GM23338 (cell line): Measurements from ENCODE around the gene FOXN4. TPM values are rescaled to one million over a fixed set of nuclear protein-coding genes. Genes with fewer than 3 reads are reported as not detected.

Experiments
- ATAC-seq: fragments of 200-7000 bp; cut with Tn5 transposase; 3 replicates; pipeline ENCODE4 v1.9.1; 2020
- DNase-seq: peaks from one replicate; pipeline ENCODE4 v3.0.0-alpha.2; 2015; ENCODE audit warnings: low spot score
- H2AFZ ChIP-seq: fragments of 200-600 bp; sonication (generic); 2 replicates; pipeline ENCODE4 v1.8.0; 2016; ENCODE audit warnings: antibody characterized with exemption, mild to moderate bottlenecking, moderate library complexity
- H3F3A ChIP-seq: fragments of 200-600 bp; sonication (generic); replicated peaks from 2 replicates; pipeline ENCODE4 v1.8.0; 2017; ENCODE audit warnings: antibody characterized with exemption, mixed run types, low read depth
- H3K27ac ChIP-seq: fragments of 200-600 bp; sonication (generic); 2 replicates; pipeline ENCODE4 v1.6.1; 2016; ENCODE audit warnings: low read depth
- H3K27me3 ChIP-seq: fragments of 200-600 bp; sonication (generic); 2 replicates; pipeline ENCODE4 v1.8.0; 2016; ENCODE audit warnings: mild to moderate bottlenecking, mixed run types, moderate library complexity; ENCODE audit not compliant: insufficient read depth
- H3K36me3 ChIP-seq: fragments of 200-600 bp; sonication (generic); 2 replicates; pipeline ENCODE4 v1.8.0; 2016; ENCODE audit warnings: mild to moderate bottlenecking; ENCODE audit not compliant: insufficient read depth
- H3K4me1 ChIP-seq: fragments of 200-600 bp; sonication (generic); 2 replicates; pipeline ENCODE4 v1.8.0; 2016; ENCODE audit warnings: mild to moderate bottlenecking, moderate library complexity; ENCODE audit not compliant: insufficient read depth
- H3K4me2 ChIP-seq: fragments of 200-600 bp; sonication (generic); 2 replicates; pipeline ENCODE4 v1.7.1; 2017; ENCODE audit warnings: mixed run types
- H3K4me3 ChIP-seq: fragments of 200-600 bp; sonication (generic); 2 replicates; pipeline ENCODE4 v1.6.1; 2016; ENCODE audit warnings: mixed run types
- H3K79me2 ChIP-seq: fragments of 200-600 bp; sonication (generic); replicated peaks from 2 replicates; pipeline ENCODE4 v1.8.0; 2017; ENCODE audit warnings: mild to moderate bottlenecking; ENCODE audit not compliant: insufficient read depth
- H3K9me2 ChIP-seq: fragments of 200-600 bp; sonication (generic); 2 replicates; pipeline ENCODE4 v1.8.0; 2017; ENCODE audit not compliant: insufficient read depth
- H4K20me1 ChIP-seq: fragments of 200-600 bp; sonication (generic); replicated peaks from 2 replicates; pipeline ENCODE4 v1.8.0; 2017; ENCODE audit warnings: mild to moderate bottlenecking; ENCODE audit not compliant: insufficient read depth
- H3K27ac Mint-ChIP-seq: 2 replicates; pipeline ENCODE4 v1.8.0; 2020; ENCODE audit warnings: inconsistent platforms, mild to moderate bottlenecking, moderate library complexity, mixed read lengths
- H3K27me3 Mint-ChIP-seq: 3 replicates; pipeline ENCODE4 v1.8.0; 2022; ENCODE audit warnings: low read depth, mild to moderate bottlenecking, moderate library complexity, mixed read lengths, inconsistent platforms; ENCODE audit not compliant: insufficient read depth, poor library complexity
- H3K36me3 Mint-ChIP-seq: 3 replicates; pipeline ENCODE4 v1.8.0; 2021; ENCODE audit warnings: low read depth, mild to moderate bottlenecking, inconsistent platforms, moderate library complexity, mixed read lengths
- H3K4me1 Mint-ChIP-seq: 3 replicates; pipeline ENCODE4 v1.8.0; 2020; ENCODE audit warnings: mild to moderate bottlenecking, inconsistent platforms, mixed read lengths
- H3K4me3 Mint-ChIP-seq: 3 replicates; pipeline ENCODE4 v1.8.0; 2021; ENCODE audit warnings: moderate library complexity, mild to moderate bottlenecking, inconsistent platforms, mixed read lengths
- H3K9me3 Mint-ChIP-seq: 3 replicates; pipeline ENCODE4 v1.8.0; 2020; ENCODE audit warnings: moderate library complexity, mild to moderate bottlenecking, inconsistent platforms, mixed read lengths
- CREB1 ChIP-seq: fragments of 250-450 bp; sonication (Bioruptor Pico); IDR thresholded peaks from 2 replicates; pipeline ENCODE4 v1.5.0; 2020; ENCODE audit warnings: low read depth, mild to moderate bottlenecking, moderate library complexity
- EZH2 ChIP-seq: fragments of 200-600 bp; sonication (generic); IDR thresholded peaks from one replicate; pipeline ENCODE4 v1.8.0; 2017; ENCODE audit warnings: antibody characterized with exemption, mild to moderate bottlenecking, low read depth; ENCODE audit not compliant: unreplicated experiment
- EZH2phosphoT487 ChIP-seq: fragments of 200-600 bp; sonication (generic); IDR thresholded peaks from one replicate; pipeline ENCODE4 v1.8.1; 2018; ENCODE audit warnings: antibody characterized with exemption; ENCODE audit not compliant: unreplicated experiment
- JUNB ChIP-seq: IDR thresholded peaks from one replicate; pipeline ENCODE4 v1.6.1; 2016; ENCODE audit warnings: antibody characterized with exemption; ENCODE audit not compliant: unreplicated experiment
- NANOG ChIP-seq: IDR thresholded peaks from 2 replicates; pipeline ENCODE4 v1.6.1; 2016; ENCODE audit warnings: antibody characterized with exemption, borderline replicate concordance
- POLR2AphosphoS5 ChIP-seq: IDR thresholded peaks from 2 replicates; pipeline ENCODE4 v1.6.1; 2016; ENCODE audit warnings: antibody characterized with exemption, low read depth
- ZNF114 ChIP-seq: fragments of 250-450 bp; sonication (Bioruptor Pico); IDR thresholded peaks from 2 replicates; pipeline ENCODE4 v1.5.0; 2020; ENCODE audit warnings: mild to moderate bottlenecking, moderate library complexity
- ZNF331 ChIP-seq: fragments of 250-450 bp; sonication (Bioruptor Pico); IDR thresholded peaks from 2 replicates; pipeline ENCODE4 v1.5.0; 2020; ENCODE audit warnings: low read depth, mild to moderate bottlenecking, moderate library complexity
- polyA plus RNA-seq: library from polyadenylated mRNA; unstranded; fragments of >200 nt; fragmentation: Nextera tagmentation; extraction: Ambion mirVana; gene quantifications from 2 replicates; pipeline ENCODE4 v1.2.1, GENCODE V29; 2016
- total RNA-seq: library from RNA; depleted of rRNA; stranded (reverse); fragments of >200 nt; shearing (Covaris generic); gene quantifications from 2 replicates; pipeline ENCODE4 v1.2.3, GENCODE V29; 2014
- TF ChIP-seq, protein P1 (sequence below): IDR thresholded peaks from 2 replicates; pipeline ENCODE4 v1.6.1; 2016; ENCODE audit warnings: antibody characterized with exemption

Gene FOXN4
- total and polyA plus RNA-seq, 2 experiments from 2014 or later: 0.35 to 0.47 TPM

DNA sequence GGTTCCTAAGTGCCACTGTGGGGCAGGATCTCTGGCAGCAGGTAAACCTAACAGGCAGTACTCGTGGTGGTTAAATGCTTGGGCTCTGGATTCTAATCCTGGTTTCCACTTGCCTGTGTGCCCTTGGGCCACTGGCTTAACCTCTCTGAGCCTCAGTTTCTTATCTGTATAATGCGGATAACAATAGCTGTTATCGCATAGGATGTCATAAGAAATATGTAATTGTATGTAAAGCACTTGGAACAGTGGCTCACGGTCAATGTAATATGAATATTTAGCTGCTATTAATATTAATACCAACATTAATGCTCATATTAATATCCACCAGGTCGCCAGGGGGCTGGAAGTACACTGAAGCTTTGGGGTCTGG lies 16.8 kb downstream of the FOXN4 start:
- H3F3A ChIP-seq: no peaks in the 10 kb centered on the region
- H3K4me2 ChIP-seq: peak overlapping the region; percentile 24; the same call in 1 of the 2 replicates
- Mint-ChIP-seq H3K4me1 (peaks cover 13% of the 10 kb centered on the region), H3K27ac (no peak overlapping the region), H3K9me3 (no peaks in the 10 kb centered on the region), H3K27me3 (peaks cover 10% of the 10 kb centered on the region), H3K36me3 (no peaks in the 10 kb centered on the region), H3K4me3 (peak overlapping the region; percentile 49; the same call in 2 of the 3 replicates)
- no peaks in the 10 kb centered on the region for H3K79me2 ChIP-seq
- H4K20me1 ChIP-seq: no peaks in the 10 kb centered on the region
- H2AFZ ChIP-seq: no peak overlapping the region; the same call in 1 of the 2 replicates
- no peak overlapping the region for H3K27ac ChIP-seq
- H3K9me2 ChIP-seq: no peaks in the 10 kb centered on the region
- no peaks in the 10 kb centered on the region for H3K27me3 ChIP-seq
- no peak for ATAC-seq
- TF ChIP-seq POLR2AphosphoS5 (no peak), EZH2 (no peak), CREB1 (no peak), ZNF114 (no peak), NANOG (no peak), JUNB (no peak), ZNF331 (CRISPR knock-in tag) (no peak)
- TF ChIP-seq, protein P1, sequence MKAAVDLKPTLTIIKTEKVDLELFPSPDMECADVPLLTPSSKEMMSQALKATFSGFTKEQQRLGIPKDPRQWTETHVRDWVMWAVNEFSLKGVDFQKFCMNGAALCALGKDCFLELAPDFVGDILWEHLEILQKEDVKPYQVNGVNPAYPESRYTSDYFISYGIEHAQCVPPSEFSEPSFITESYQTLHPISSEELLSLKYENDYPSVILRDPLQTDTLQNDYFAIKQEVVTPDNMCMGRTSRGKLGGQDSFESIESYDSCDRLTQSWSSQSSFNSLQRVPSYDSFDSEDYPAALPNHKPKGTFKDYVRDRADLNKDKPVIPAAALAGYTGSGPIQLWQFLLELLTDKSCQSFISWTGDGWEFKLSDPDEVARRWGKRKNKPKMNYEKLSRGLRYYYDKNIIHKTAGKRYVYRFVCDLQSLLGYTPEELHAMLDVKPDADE: no peak
- no peaks in the 10 kb centered on the region for H3K36me3 ChIP-seq
- no peaks in the 10 kb centered on the region; the same call in 1 of the 2 replicates for H3K4me1 ChIP-seq
- no peak overlapping the region; the same call in 1 of the 2 replicates for H3K4me3 ChIP-seq
- no peak for DNase-seq

DNA sequence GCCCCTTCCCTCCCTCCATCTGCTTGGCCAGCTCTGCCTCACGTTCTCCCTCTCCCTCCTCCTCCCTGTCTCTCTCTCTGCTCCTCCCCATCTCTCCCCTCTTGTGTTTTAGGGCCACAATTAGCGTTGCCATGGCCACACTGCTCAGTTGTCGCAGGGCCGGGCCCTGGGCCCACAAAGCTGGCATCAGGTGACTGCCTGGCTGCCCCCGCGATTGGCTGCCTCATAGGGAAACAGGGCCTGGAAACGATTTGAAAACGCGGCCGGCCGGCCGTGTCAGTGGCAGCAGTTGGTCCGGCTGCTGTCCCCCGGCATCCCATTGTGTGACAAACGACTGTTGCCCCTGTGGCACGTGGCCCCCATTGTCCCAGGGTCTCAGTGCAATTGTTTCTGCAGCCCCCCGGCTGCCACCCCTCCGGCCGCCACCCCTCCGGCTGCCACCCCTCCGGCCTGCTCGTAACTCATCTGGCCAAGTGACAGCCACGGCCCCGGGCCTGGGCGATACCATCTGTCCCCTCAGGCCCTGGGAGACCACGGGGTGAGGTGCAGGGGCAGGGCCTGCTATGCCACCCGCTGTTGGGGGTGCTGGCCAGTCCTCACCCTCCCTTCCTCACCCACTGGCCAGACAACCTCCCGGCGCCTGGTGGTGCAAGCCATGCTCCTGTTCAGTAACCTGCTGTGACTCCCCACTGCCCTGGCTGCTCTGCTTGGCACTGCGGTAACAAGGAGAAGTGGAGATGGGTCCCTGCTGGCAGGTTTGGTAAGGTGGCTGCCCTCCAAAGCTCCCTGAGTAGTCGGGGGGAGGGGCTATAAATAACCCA lies 17.4 kb downstream of the FOXN4 start:
- Histone ChIP-seq H3K79me2 (no peaks in the 10 kb centered on the region), H3K9me2 (no peaks in the 10 kb centered on the region), H2AFZ (peak overlapping the region; percentile 97), H4K20me1 (no peaks in the 10 kb centered on the region), H3F3A (no peaks in the 10 kb centered on the region), H3K4me2 (peak overlapping the region; percentile 24; the same call in 1 of the 2 replicates), H3K4me3 (peak overlapping the region; percentile 34; the same call in 1 of the 2 replicates), H3K27ac (no peak overlapping the region), H3K27me3 (no peaks in the 10 kb centered on the region), H3K4me1 (no peaks in the 10 kb centered on the region; the same call in 1 of the 2 replicates), H3K36me3 (no peaks in the 10 kb centered on the region)
- no peak overlapping the region for H3K27ac Mint-ChIP-seq
- no peaks in the 10 kb centered on the region for H3K9me3 Mint-ChIP-seq
- DNase-seq (peak; percentile 92), ATAC-seq (peak; percentile 90)
- peak overlapping the region; percentile 51; the same call in 2 of the 3 replicates for H3K4me3 Mint-ChIP-seq
- H3K4me1 Mint-ChIP-seq: peaks cover 13% of the 10 kb centered on the region
- H3K36me3 Mint-ChIP-seq: no peaks in the 10 kb centered on the region
- no peak for TF ChIP-seq NANOG
- no peak for TF ChIP-seq EZH2
- TF ChIP-seq EZH2phosphoT487: no peak
- peaks cover 10% of the 10 kb centered on the region for H3K27me3 Mint-ChIP-seq
